IPS DF 6.9 (cell line): ENCODE measurements around the gene GRIA3.

Experiments used
- DNase-seq: peaks from one replicate; pipeline ENCODE4 v3.0.0-alpha.2; 2013; ENCODE audit warnings: low read depth, low spot score
- H3K27ac ChIP-seq: one replicate; pipeline ENCODE4 v1.5.1; 2013; ENCODE audit warnings: low read length, control low read depth
- H3K27me3 ChIP-seq: 2 replicates; pipeline ENCODE4 v1.6.1; 2013; ENCODE audit warnings: mild to moderate bottlenecking, low read length; ENCODE audit not compliant: control insufficient read depth, insufficient read depth
- H3K36me3 ChIP-seq: 2 replicates; pipeline ENCODE4 v1.6.1; 2013; ENCODE audit warnings: low read length; ENCODE audit not compliant: control insufficient read depth, insufficient read depth
- H3K4me1 ChIP-seq: 2 replicates; pipeline ENCODE4 v1.6.1; 2013; ENCODE audit warnings: low read length; ENCODE audit not compliant: control insufficient read depth, insufficient read depth
- H3K4me3 ChIP-seq: 2 replicates; pipeline ENCODE4 v1.5.1; 2013; ENCODE audit warnings: mild to moderate bottlenecking, low read length
- H3K9me3 ChIP-seq: 2 replicates; pipeline ENCODE4 v1.6.1; 2013; ENCODE audit warnings: low read length, inconsistent platforms; ENCODE audit not compliant: control insufficient read depth, insufficient read depth
- WGBS: extraction: QIAGEN DNeasy Blood & Tissue Kit; methylation state at CpG from one replicate; pipeline ENCODE4 v1.1.7; 2013; ENCODE audit warnings: mixed read lengths, missing lambda C conversion rate; ENCODE audit not compliant: insufficient read length, insufficient coverage; 5-methylcytosine and 5-hydroxymethylcytosine counted together

GRIA3 gene

DNA sequence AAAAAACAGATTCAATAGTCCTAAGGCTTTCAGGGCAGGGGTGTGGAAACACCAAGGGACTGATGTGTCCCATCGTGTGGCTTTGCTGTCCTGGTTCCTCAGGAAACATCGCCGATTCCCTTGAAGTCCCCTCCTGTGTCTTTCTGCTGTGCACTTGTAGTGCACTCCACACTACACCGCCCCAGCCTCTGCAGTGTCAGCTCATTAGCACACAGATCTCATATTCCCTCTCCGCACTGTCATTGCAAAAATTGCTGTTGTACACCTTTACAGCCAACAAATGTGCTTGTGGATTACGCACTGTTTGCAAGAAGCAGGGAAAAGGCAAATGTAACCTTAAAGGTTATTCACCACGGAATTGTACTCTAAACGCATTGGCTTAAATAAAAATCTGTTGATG is 5.3 kb downstream of the GRIA3 start:
- H3K27me3 ChIP-seq: peaks cover 4% of the 10 kb centered on the region; the same call in 1 of the 2 replicates
- no peak for DNase-seq
- H3K27ac ChIP-seq: no peak overlapping the region

DNA sequence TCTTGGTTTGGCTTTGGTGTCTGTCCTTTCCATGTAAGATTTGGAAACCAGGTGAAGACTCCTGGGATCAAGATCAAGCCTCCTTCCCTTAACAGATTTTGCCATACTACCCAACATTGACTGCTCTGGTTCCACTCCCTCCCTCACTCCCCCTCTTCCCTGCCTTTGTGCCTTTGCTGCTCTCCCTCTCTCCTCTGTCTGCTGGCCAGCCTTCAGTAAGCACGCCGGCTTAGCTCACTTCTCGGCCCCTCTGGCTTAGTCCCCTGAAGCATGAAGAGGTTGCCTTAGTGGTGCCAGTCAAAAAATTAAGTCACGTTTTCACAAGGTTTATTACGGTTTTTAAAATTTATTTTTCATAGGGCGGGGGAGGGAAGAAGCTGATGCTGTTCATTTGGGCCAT is 6.0 kb downstream of the GRIA3 start:
- no peak for DNase-seq
- no peak overlapping the region for H3K27ac ChIP-seq
- H3K9me3 ChIP-seq: no peaks in the 10 kb centered on the region
- H3K27me3 ChIP-seq: peaks cover 4% of the 10 kb centered on the region; the same call in 1 of the 2 replicates
- H3K36me3 ChIP-seq: no peaks in the 10 kb centered on the region
- no peak overlapping the region for H3K4me3 ChIP-seq
- no CpG with 5 or more reads among the region's 6 CpGs for WGBS
- no peaks in the 10 kb centered on the region; the same call in 1 of the 2 replicates for H3K4me1 ChIP-seq

More for the DNA sequence above, 5.3 kb downstream of the GRIA3 start:
- H3K9me3 ChIP-seq: no peaks in the 10 kb centered on the region
- H3K4me3 ChIP-seq: no peak overlapping the region
- no CpG with 5 or more reads among the region's 8 CpGs for WGBS
- no peaks in the 10 kb centered on the region; the same call in 1 of the 2 replicates for H3K4me1 ChIP-seq
- no peaks in the 10 kb centered on the region for H3K36me3 ChIP-seq

DNA sequence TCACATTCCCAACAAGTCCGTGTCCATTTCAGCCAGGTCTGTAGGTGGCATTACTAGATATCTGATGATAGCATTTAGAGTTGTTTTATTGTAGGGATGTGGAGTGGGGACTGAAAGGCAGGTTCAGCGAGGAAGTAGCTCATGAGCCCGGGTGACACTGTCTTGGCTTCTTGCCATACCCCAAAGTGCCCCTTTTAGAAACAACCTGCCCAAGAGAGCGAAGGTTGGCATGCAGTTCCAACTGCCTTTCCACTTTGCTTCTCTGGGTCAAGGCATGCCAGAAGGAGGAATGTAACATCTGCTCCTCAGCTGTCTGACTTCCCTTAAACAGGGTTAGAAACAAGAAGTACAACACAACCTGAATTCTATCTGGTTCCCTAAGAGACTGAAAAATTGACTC is 9.0 kb downstream of the GRIA3 start:
- Histone ChIP-seq H3K27me3 (no peaks in the 10 kb centered on the region), H3K27ac (no peak overlapping the region), H3K4me1 (no peaks in the 10 kb centered on the region; the same call in 1 of the 2 replicates), H3K4me3 (no peak overlapping the region), H3K9me3 (no peaks in the 10 kb centered on the region), H3K36me3 (no peaks in the 10 kb centered on the region)
- no CpG with 5 or more reads among the region's 4 CpGs for WGBS
- no peak for DNase-seq

GRCh38 chrX:123199338-123199737 is 15.3 kb downstream of the GRIA3 start:
- no CpG with 5 or more reads among the region's 1 CpG for WGBS
- Histone ChIP-seq H3K36me3 (no peaks in the 10 kb centered on the region), H3K4me1 (no peaks in the 10 kb centered on the region), H3K27ac (no peak overlapping the region), H3K27me3 (no peaks in the 10 kb centered on the region), H3K4me3 (no peak overlapping the region), H3K9me3 (no peaks in the 10 kb centered on the region)
- no peak for DNase-seq

GRCh38 chrX:123201720-123202119 is 17.6 kb downstream of the GRIA3 start:
- Histone ChIP-seq H3K36me3 (no peaks in the 10 kb centered on the region), H3K9me3 (no peaks in the 10 kb centered on the region), H3K4me3 (no peak overlapping the region), H3K27ac (no peak overlapping the region), H3K27me3 (no peaks in the 10 kb centered on the region), H3K4me1 (no peaks in the 10 kb centered on the region)
- no CpG with 5 or more reads among the region's 5 CpGs for WGBS
- DNase-seq: no peak

DNA sequence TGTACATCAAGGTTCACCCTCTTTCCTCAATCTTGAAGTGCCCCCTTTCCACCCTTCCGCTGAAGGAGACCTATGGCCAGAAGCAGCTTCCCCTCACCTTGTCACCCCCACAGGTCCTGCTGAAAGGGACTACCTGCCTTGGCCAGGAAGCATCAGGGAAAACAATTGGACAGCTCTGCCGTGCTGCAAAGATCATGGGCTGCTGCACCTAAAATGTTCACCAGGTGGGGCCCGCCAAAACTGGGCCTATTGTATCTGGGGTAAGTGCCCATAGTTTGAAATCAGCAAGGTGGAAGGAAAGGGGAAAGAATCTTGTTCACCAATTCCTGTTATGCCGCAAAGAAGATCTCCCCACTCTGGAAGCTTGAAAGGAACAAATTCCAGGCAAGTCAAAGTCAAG is 18.4 kb downstream of the GRIA3 start:
- WGBS: no CpG with 5 or more reads among the region's 4 CpGs
- H3K36me3 ChIP-seq: no peaks in the 10 kb centered on the region
- H3K9me3 ChIP-seq: no peaks in the 10 kb centered on the region
- H3K27ac ChIP-seq: no peak overlapping the region
- DNase-seq: no peak
- H3K4me1 ChIP-seq: no peaks in the 10 kb centered on the region
- H3K4me3 ChIP-seq: no peak overlapping the region
- no peaks in the 10 kb centered on the region for H3K27me3 ChIP-seq

DNA sequence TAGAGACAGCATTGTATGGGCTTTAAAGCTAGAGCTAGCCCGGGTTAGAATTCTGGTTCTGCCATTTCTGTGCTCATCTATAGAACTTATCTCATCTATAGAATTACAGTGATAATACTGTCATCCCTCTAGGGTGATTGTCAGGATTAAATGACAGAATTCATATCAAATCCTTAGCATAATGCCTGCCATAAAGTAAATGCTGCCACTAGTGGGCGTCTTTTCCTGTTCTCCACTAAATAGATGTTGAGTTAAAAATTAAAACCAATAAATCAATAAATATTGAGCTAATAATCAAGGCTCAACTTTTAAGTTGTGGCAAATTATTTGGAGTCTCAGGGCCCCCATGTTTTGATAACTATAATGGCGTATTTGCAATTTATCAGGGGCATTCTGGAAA is 19.7 kb downstream of the GRIA3 start:
- DNase-seq: no peak
- Histone ChIP-seq H3K27ac (no peak overlapping the region), H3K4me3 (no peak overlapping the region), H3K27me3 (no peaks in the 10 kb centered on the region), H3K9me3 (no peaks in the 10 kb centered on the region), H3K36me3 (no peaks in the 10 kb centered on the region), H3K4me1 (no peaks in the 10 kb centered on the region)
- no CpG with 5 or more reads among the region's 3 CpGs for WGBS

GRCh38 chrX:123206176-123206575 is 22.1 kb downstream of the GRIA3 start:
- H3K9me3 ChIP-seq: no peaks in the 10 kb centered on the region
- no peak for DNase-seq
- H3K4me3 ChIP-seq: no peak overlapping the region
- no peaks in the 10 kb centered on the region for H3K4me1 ChIP-seq
- WGBS: no CpG with 5 or more reads among the region's 9 CpGs
- H3K36me3 ChIP-seq: no peaks in the 10 kb centered on the region
- no peaks in the 10 kb centered on the region for H3K27me3 ChIP-seq
- no peak overlapping the region for H3K27ac ChIP-seq

- DNase-seq: no peak
- Histone ChIP-seq H3K9me3 (no peaks in the 10 kb centered on the region), H3K27ac (no peak overlapping the region), H3K36me3 (no peaks in the 10 kb centered on the region), H3K27me3 (no peaks in the 10 kb centered on the region), H3K4me3 (no peak overlapping the region), H3K4me1 (no peaks in the 10 kb centered on the region)
Measured at GRCh38 chrX:123210252-123210651, 26.2 kb downstream of the GRIA3 start.

- DNase-seq: no peak
- Histone ChIP-seq H3K4me1 (peaks cover 3% of the 10 kb centered on the region; the same call in 1 of the 2 replicates), H3K27me3 (no peaks in the 10 kb centered on the region), H3K36me3 (no peaks in the 10 kb centered on the region), H3K27ac (no peak overlapping the region), H3K4me3 (no peak overlapping the region), H3K9me3 (no peaks in the 10 kb centered on the region)
- no CpG with 5 or more reads among the region's 7 CpGs for WGBS
Measured at GRCh38 chrX:123215397-123216089, 31.5 kb downstream of the GRIA3 start.

DNA sequence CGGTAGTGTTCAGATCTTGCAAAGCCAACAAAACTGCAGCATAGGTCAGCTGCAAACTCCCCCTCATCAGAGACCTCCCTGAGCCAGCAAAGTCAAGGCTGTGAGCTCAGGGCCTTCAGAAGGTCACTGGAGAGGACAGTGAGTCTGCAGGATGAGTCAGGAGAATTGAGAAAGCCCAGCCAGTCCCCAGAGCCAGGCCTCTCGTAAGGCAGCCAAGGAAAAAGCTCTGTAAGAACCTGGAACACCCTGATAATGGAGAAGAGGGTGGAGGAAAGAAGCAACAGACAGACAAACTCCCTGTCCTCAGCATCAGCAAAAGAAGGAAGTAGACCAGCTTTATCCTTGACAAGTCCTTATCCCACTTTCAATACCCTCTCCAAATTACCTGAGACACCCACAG is 33.0 kb downstream of the GRIA3 start:
- no peaks in the 10 kb centered on the region for H3K9me3 ChIP-seq
- peaks cover 3% of the 10 kb centered on the region; the same call in 1 of the 2 replicates for H3K4me1 ChIP-seq
- H3K27ac ChIP-seq: no peak overlapping the region
- no peaks in the 10 kb centered on the region for H3K36me3 ChIP-seq
- no peaks in the 10 kb centered on the region for H3K27me3 ChIP-seq
- DNase-seq: no peak
- no peak overlapping the region for H3K4me3 ChIP-seq
- no CpG with 5 or more reads among the region's 2 CpGs for WGBS
